Calu3 (cell line): ENCODE results near the gene CDK14. TPM values are rescaled to one million over a fixed set of nuclear protein-coding genes. Genes with fewer than 3 reads are reported as not detected.

ENCODE experiments used
- BruUV-seq: library from RNA; stranded (reverse); fragments of 400-500 nt; replicated peaks from 2 replicates; lab custom pipeline; 2021; lab: Mats Ljungman, UMichigan
- CTCF ChIA-PET: fragments of 300-600 bp; sonication (Branson Sonifier 250); formaldehyde crosslinking; loops from one replicate; lab custom pipeline; 2022; ENCODE audit warnings: antibody characterized with exemption; lab: Charles Lee
- DNase-seq: peaks from one replicate; pipeline ENCODE4 v3.0.0; 2022
- H3K27ac Mint-ChIP-seq: one replicate; pipeline ENCODE4 v1.8.0; 2022; ENCODE audit warnings: mixed read lengths; ENCODE audit not compliant: unreplicated experiment
- H3K27me3 Mint-ChIP-seq: one replicate; pipeline ENCODE4 v1.8.0; 2022; ENCODE audit warnings: mixed read lengths; ENCODE audit not compliant: unreplicated experiment
- H3K36me3 Mint-ChIP-seq: one replicate; pipeline ENCODE4 v1.8.0; 2022; ENCODE audit warnings: mild to moderate bottlenecking, moderate library complexity, mixed read lengths; ENCODE audit not compliant: insufficient read depth, unreplicated experiment
- H3K4me1 Mint-ChIP-seq: one replicate; pipeline ENCODE4 v1.8.0; 2022; ENCODE audit warnings: mild to moderate bottlenecking, low read depth, mixed read lengths; ENCODE audit not compliant: unreplicated experiment
- H3K4me3 Mint-ChIP-seq: one replicate; pipeline ENCODE4 v1.8.0; 2022; ENCODE audit warnings: mild to moderate bottlenecking, low read depth, moderate library complexity, mixed read lengths; ENCODE audit not compliant: unreplicated experiment
- H3K9me3 Mint-ChIP-seq: one replicate; pipeline ENCODE4 v1.8.0; 2022; ENCODE audit warnings: low read depth, mixed read lengths; ENCODE audit not compliant: unreplicated experiment
- CTCF ChIP-seq: fragments of 200-600 bp; IDR thresholded peaks from one replicate; pipeline ENCODE4 v1.8.0; 2022; ENCODE audit warnings: antibody characterized with exemption; ENCODE audit not compliant: unreplicated experiment
- intact Hi-C: fragments of 100-400 bp; cut with micrococcal nuclease; formaldehyde crosslinking; loops from one replicate; pipeline ENCODE4 v1.10.0; 2022; ENCODE audit not compliant: unreplicated experiment
- total RNA-seq: library from RNA; stranded (reverse); gene quantifications from 2 replicates; pipeline ENCODE4 v1.2.3, GENCODE V29; 2022

CDK14 gene
- total RNA-seq, 1 experiment from 2014 or later, result 29.4 TPM

- DNase-seq, result no peak
Observed at GRCh38 chr7:90857603-90858002, 261.5 kb downstream of the CDK14 start.

GRCh38 chr7:90858546-90858945, 262.4 kb downstream of the CDK14 start:
- no TSS peak for BruUV-seq
- Mint-ChIP-seq H3K36me3 (no peaks in the 10 kb centered on the region), H3K9me3 (no peaks in the 10 kb centered on the region), H3K4me1 (no peaks in the 10 kb centered on the region), H3K27me3 (no peaks in the 10 kb centered on the region), H3K27ac (no peak overlapping the region), H3K4me3 (no peak overlapping the region)
- CTCF ChIA-PET, result no interaction called here
- intact Hi-C loops, result no loop called here
- no peak for TF ChIP-seq CTCF
- no peak for DNase-seq

More at GRCh38 chr7:90857603-90858002, 261.5 kb downstream of the CDK14 start:
- H3K36me3 Mint-ChIP-seq, result no peaks in the 10 kb centered on the region
- no peak overlapping the region for H3K27ac Mint-ChIP-seq
- BruUV-seq, result no TSS peak
- no peak overlapping the region for H3K4me3 Mint-ChIP-seq
- no peaks in the 10 kb centered on the region for H3K4me1 Mint-ChIP-seq
- TF ChIP-seq CTCF, result no peak
- no peaks in the 10 kb centered on the region for H3K9me3 Mint-ChIP-seq
- CTCF ChIA-PET, result no interaction called here
- intact Hi-C loops, result no loop called here
- H3K27me3 Mint-ChIP-seq, result no peaks in the 10 kb centered on the region

- intact Hi-C loops, result no loop called here
- no TSS peak for BruUV-seq
- Mint-ChIP-seq H3K9me3 (no peaks in the 10 kb centered on the region), H3K36me3 (no peaks in the 10 kb centered on the region), H3K27me3 (no peaks in the 10 kb centered on the region), H3K27ac (no peak overlapping the region), H3K4me3 (no peak overlapping the region), H3K4me1 (no peaks in the 10 kb centered on the region)
- no peak for TF ChIP-seq CTCF
- DNase-seq, result no peak
- CTCF ChIA-PET, result no interaction called here
Observed at GRCh38 chr7:90859521-90859920, 263.4 kb downstream of the CDK14 start.

- no TSS peak for BruUV-seq
- Mint-ChIP-seq H3K36me3 (no peaks in the 10 kb centered on the region), H3K27ac (no peak overlapping the region), H3K9me3 (no peaks in the 10 kb centered on the region), H3K27me3 (no peaks in the 10 kb centered on the region), H3K4me1 (no peaks in the 10 kb centered on the region), H3K4me3 (no peak overlapping the region)
- no peak for DNase-seq
- intact Hi-C loops, result no loop called here
- CTCF ChIA-PET, result no interaction called here
- TF ChIP-seq CTCF, result no peak
Observed at GRCh38 chr7:90864088-90864487, 268.0 kb downstream of the CDK14 start.
